HG03045 (cell line): ENCODE measurements around the gene SPOCK2.

Source experiments
- ATAC-seq: cut with Tn5 transposase; IDR thresholded peaks from one replicate; pipeline ENCODE4 v1.9.1; 2021; ENCODE audit warnings: mild to moderate bottlenecking, moderate library complexity; ENCODE audit not compliant: unreplicated experiment

SPOCK2 gene

DNA sequence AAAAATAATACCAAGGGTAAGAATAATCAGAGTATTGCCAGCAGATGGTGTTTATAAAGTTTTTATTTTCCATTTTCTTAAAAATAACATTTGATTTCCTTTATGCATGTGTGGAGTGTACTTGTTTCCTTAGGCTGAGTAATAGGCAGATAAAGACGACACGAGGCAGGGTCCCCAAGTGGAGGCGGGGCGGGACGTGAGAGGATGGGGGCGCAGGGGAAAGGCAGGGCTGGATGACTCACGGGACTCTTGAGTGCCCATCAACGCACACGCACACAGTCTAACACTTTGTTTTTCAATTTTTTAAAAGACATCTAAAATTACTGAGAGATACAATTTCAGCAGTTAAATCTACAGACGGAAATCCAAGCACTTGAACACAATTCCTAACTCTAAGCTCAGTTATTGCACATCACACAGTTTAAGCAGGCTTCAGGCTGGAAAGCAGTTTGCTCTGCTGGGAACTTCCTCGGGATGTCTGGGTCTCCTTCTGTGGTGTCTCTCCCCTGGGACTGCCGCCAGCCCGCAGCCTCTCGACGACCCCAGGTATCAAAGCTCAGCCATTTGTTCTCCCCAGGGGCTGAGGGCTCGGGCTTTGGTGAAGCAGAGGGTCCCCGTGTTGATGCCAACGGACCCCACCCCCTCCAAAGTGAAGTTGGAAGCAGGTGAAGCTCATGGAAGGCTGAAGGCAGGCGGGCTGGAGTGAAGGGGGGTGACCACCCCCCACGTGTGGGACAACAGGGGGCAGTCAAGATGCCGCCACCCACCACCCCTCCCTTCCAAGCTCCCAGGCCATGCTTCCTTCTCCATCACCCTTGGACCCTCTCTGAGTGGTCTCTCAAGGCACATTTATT, 29.1 kb downstream of the SPOCK2 start:
- no peak for ATAC-seq

DNA sequence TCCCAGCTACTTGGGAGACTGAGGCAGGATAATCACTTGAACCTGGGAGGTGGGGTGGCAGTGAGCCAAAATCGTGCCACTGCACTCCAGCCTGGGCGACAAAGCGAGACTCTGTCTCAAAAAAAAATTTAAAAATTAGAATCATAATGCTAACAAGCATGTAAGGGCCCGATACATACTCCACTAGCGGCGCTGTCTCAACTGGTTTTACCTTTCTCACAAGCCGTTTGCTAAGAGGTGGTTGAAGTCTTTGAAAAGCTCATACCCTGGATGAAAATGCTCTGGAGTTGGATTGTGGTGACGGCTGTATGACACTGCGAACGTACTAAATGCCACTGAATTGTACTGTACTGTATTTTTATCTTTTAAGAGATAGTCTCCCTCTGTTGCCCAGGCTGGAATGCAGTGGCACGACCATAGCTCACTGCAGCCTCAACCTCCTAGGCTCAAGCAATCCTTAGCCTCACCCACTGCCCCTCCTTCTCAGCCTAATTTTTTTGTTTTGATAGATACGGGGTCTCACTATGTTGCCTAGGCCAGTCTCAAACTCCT, 29.9 kb downstream of the SPOCK2 start:
- no peak for ATAC-seq

DNA sequence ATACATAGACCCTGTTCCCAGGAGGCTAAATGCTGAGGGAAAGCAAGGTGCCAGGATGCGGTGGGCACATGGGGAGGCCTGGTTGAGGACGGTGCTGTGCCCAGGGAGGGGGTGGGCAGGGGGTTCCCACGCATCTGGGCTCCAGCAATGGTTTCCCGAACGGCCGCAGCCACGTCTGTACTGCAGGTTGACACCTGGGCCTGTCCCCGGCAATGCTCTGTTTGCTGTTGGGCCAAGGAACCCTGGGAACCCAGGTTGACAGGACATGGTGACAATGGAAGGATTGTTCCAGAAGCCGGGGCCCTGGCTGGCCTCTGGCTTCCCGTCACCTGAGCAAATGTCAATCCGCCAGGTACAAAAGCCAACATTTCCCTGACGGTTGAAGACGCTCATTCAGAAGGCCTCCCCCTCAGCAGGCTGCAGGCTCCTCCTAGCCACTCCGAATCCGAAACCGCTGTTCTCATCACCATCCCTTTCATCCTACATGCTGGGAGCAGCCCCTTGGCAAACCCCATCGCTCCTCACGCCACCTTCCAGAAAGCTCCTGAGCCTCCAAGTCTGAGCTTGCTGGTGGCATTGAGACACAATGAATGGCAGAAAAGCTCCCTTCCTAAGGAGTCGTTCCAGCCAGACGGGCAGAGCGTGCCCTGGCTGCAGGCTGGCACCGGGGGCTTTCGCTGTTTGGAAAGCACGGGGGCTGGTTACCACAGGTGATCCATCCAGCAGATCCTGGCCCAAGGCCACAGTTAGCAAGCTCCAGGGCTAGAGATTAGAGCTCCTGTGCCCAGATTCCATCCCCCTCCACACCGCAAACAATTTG, 31.2 kb downstream of the SPOCK2 start:
- ATAC-seq = no peak

DNA sequence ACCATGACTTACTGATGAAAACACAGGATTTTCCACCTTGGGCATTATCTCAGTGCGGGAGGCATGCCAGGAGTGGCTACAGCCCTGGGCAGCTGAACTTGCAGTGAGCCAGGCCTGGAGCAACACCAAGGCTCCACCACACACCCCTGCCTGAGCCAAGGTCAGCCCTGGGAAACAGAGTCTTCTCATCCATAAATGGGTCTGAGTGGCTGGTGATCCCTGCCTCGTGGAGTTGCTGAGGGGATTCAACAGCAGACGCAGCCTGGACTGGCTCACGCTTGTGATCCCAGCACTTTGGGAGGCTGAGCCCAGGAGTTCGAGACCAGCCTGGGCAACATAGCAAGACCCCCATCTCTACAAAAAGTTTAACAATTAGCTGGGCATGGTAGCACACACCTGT, 32.2 kb downstream of the SPOCK2 start:
- ATAC-seq = no peak

DNA sequence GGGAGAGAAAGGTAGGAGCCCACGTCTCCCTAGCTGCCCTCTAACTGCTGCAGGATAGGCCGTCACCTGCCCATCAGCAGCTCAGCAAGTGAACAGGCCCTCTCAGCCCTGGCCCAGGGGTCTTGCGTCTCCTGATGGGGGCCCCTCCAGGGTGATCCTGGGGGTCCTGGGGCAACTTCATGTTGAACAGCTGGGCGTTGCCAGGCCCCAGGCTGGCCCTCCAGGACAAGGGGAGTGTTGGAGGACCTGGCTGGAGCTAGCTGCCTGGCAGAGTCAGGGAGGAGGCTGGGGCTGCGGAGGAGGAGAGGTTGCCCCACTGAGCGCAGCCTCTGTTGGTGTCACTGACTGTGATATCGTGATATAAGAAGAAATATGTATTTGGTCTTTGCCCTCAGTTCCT, 34.7 kb downstream of the SPOCK2 start:
- no peak for ATAC-seq

DNA sequence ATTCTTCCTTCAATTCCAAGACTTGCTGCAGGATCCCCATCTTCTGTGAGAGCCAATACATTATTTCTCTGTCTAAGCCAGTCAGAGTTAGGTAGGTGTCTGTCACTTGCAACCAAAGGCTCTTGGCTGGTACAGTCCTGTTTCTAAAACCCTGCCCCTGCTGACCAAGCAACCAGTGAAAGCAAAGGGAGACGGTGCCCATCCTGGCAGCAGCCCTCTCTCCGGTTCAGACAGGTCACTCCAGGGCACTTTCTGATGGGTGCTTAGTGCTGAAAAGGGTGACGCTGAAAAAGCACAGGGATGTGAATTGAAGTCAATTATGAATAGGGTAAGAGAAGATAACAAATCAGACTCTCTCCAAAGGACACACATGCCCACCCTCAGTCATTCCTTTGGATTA, 37.5 kb downstream of the SPOCK2 start:
- ATAC-seq = no peak

DNA sequence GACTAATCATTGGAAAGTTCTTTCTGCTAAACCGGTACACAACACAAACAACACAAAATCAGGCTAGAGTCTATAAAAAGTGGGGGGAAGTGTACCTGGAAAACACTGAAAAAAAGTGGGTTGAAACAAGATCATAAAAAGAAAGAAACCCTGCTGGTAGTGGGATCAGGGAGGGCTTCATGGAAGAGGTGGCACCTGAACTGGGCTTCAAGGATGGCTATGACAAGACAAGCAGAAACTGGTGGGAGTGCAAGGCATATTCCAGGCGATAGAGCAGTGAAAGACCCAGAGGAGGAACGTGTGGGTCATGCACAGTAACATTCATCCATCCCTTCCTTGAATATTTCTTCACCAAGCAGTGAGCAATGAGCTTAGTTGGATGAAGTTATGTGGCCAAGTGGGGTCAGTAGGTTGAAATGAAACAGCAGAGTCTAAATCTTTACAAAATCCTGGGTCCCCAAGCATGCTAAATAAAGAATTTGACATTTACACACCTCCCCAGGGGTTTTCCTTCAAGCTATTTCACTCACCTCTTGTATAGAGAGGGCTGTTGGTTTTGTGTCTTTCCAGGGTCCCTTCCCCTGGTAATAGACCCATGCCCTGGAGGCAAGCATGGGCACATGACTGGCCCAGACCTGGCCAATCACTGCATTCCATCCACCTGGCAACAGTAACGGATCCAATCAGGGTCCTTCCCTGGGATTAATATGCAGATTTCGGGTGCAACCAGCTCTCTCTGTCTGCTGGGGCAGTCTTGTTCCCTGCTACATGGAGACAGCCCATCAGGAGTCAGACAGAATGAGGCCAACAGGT, 38.2 kb downstream of the SPOCK2 start:
- ATAC-seq = no peak

DNA sequence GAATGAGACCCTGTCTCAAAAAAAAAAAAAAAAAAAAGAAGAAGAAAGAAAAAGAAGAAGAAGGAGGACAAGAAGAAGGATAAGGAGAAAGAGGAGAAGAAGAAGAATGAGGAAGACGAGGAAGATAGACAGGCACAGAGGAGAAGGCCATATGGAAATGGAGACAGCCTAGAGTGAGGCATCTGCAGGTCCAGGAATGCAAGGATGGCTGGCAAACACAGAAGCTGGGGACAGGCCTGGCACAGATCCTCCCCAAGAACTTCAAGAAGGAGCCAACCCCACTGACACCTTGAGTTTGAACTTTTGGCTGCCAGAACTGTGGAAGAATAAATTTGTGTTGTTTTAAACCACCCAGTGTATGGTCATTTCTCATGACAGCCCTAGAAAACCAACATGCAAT, 38.9 kb downstream of the SPOCK2 start:
- no peak for ATAC-seq

DNA sequence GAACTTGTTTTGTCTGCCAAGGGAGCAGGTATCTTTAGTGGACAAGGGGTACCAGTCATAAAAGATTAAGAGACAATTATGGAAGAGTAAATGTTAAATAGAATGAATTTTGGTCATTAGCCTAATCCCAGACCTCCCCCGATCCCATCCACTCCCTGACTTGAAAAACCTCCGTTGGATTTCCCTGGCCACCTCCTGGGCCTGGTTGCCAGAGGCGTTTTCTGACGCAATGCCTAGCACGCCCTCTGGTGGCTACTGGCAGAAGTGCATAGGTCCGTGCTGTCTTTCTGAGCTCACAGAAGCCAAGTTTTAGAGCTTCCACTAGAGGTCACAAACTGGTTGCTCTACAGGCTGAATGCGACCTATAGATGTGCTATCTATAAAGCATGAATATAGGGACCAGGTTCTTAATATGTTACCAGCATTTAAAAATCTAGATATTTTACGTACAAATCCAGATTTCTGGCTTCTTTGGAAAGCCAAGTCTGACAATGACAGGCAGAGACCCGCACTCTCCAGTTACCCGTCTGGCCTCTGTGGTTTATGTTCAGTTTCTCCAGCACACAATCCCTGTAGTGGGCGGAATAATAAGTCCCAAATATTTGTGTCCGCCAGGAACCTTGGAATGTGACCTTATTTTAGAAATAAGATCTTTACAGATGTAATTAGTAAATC, 39.8 kb downstream of the SPOCK2 start:
- ATAC-seq = no peak

DNA sequence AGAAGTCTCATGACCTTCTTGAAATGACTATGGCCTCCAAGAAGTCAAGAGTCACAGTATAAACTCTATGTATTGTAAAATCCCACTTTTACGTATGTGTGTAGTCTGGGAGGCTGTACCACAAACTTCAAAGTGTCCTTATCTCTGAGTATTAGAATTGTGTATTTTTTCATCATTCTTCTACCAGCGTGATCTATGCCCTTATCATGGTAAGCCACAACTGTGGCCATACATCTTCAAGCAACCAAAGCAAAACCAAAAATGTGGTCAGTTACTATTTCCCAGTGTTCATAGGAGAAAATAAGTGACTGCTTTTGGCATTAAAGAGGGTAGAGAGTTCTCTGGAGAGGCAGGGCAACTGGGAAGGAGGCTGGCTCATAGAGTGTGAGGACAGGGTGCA, 42.8 kb downstream of the SPOCK2 start:
- ATAC-seq = no peak

DNA sequence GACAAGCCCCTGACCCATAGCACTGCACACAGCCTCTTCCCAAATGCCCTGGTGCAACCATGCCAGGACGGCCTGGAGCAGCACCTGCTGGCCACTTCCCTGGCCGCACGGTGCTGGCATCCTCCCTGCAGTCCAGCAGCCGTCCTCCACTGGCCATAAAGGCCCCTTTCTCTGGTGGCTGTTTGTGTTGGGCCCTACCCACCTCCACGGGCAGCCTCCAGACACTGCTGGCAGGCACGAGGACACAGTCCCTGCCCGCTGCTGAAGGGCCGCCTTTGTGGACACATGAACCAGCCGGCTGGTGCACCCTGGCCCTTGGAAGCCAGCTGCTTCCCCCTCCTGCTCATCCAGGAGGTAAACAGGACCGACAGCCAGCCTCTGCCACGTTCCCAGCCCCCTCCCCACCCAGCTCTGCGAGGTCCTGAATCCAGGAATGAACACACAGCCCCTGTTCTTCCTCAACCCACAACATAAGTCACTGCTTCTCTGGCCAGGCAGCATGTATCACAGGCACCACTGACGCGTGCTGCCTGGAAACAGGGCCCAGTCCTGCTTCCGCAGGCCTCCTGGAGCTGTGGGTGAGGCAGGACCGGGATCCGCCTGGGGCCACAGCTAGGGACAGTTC, 43.8 kb downstream of the SPOCK2 start:
- ATAC-seq = no peak

DNA sequence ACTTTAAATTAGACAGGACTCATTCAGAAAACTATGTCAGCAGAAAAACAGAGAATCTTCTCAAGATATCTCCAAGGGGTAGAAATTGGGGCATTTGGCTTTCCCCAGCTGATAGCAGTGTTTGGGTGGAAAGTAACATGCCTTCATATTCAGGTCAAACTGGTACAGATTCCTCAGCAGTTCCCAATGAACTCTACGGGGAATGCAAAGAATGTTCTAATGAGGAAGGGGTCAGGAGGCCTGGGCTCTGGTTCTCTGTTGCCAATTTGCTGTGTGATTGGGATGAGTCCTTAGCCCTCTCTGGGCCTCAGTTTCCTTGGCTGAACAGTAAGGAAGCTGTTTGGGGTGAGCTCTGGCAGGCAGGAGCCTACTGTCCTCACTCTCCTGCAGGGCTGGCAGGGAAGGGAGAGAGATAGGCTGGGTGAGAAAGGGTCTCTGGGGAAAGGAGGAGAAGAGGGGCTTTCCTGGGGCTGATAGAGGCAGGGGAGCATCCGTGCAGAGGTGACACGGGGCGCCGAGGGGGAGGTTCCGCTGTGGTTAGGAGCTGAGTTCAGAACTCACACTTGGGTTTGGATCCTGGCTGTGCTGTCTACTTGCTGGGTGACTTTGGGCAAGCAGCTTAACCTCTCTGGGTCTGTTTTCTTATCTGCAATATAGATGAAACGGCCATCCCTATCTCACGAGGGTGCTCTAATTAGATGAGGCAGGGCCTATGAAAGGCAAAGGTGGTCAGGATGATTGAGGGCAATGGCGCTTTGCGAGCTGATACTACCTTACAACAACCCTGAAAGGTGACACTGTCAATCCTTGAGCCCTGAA, 45.1 kb downstream of the SPOCK2 start:
- ATAC-seq = no peak

DNA sequence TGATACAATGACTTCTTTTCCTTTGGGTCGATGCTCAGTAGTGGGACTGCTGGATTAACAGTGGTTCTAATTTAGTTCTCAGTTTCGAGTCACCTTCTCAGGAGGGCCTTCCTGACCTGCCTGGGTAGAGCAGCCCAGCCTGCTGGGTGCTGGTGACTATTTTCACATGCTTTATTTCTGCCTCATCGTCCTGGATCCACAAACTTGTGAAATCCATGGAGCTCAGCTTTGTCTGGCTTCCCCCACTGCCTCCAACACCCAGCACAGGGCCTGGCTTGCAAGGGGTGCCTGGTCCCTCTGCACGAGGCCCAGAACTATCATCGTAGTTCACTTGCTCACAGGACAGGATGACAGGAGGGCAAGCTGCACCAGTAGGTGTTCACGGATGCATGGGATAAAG, 46.9 kb downstream of the SPOCK2 start:
- no peak for ATAC-seq

DNA sequence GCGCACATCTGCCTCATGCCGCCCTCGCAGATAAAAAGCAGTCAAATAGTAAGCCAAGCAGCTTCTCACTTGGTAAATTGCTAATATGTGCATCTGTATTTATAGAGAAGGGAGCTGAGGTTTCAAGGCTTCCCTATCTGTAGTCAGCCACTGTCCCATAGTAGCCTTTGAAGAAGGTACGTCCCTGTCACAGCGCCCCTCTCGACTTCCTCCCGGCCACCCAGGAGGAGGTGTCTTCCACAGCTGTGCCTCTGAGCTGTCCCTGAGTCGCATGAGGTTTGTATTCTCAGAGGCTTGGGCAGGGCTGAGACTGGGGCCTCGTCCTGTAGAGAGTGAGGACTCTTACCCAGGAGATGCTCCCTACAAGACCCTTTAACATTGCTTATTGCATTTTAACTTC, 49.0 kb downstream of the SPOCK2 start:
- no peak for ATAC-seq

DNA sequence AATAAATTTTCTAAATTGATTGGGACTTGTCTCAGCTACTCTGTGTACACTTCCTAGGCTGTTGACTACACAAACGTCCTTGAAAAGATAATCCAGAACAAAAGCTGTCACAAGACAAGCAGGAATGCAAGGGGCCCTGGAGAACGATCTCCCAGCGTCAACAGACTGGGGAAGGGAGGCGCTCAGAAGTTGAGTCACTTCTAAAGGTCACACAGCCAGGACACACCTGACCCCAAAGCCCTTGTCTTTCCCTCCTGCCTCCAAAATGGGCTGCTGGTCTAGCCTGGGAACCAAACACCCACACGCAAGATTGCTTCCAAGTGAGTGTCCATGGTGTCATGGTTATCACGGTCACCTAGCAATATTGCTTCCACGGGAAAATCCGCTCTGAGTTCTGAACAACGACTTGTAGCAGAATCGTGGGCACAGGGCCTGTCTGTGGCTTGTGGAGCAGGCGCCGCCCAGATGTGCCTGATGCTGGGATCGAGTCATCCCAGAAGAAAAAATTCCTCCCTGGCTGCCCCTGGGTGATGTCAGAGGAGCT, 49.8 kb downstream of the SPOCK2 start:
- ATAC-seq = no peak

DNA sequence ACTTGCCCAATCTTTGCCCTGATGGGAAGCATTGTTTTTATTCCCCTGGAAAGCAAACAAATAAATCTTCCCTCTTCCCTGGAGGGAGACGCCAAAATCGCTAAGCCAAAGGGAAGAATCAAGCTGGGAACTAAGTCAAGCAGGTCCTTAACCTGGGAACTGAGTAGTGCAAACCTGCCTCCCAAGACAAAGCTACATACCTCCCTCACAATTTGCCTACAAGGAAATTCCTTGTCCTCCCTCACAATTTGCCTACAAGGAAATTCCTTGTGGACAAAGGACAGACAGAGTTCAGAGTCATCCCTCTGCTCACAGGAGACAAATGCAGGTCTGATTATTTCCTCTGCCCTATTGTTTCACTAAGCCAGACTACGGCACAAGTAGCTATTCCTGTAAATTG, 50.5 kb downstream of the SPOCK2 start:
- ATAC-seq = no peak

DNA sequence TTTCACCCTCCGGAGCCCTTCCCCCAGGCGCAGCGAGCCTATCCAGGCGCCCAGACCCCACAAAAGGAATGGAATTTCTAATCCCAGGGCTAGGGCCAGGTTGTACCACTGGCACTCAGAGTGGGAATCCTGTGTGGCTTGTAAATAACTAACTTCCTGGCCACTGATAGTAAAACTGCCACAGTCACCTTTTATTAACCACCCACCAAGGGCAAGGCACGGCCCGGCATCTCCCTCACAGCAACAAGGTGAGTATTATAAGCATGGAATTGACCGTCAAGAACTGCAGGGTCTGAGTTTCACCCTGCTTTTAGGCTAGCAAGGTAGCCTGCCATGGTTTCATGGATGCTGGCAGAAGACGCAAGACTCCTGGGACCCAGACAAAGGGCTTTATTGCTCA, 51.1 kb downstream of the SPOCK2 start:
- no peak for ATAC-seq

DNA sequence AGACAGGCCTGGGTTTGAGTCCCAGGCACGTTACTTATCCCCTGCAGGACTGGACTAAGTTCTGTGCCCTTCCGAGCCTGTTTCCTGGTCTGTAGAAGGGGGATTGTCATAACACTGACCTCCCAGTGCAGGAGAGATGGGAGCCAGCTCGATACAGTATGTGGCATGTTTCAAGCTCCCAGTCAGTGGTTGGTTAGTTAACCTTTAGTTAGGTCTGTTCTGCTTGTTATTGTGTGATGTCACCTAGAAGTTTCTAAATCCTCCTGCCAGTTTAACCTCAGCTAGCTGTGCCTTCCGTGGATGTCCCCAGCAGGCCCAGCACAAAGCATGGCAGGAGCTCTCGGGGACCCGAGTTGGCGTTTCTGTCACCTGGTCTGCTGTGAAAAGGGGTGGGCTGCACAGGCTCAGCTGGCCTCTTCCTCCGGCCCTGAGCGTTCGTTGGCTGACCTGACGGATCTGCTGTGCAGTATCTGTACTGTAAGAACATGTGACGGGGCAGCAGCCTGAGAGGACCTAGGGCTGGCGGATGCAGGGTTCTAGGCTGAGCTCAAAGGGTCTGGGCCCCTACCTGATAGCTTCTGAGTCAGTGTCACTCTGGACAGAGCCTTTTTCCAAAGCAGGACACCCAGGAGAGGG, 53.0 kb downstream of the SPOCK2 start:
- no peak for ATAC-seq

DNA sequence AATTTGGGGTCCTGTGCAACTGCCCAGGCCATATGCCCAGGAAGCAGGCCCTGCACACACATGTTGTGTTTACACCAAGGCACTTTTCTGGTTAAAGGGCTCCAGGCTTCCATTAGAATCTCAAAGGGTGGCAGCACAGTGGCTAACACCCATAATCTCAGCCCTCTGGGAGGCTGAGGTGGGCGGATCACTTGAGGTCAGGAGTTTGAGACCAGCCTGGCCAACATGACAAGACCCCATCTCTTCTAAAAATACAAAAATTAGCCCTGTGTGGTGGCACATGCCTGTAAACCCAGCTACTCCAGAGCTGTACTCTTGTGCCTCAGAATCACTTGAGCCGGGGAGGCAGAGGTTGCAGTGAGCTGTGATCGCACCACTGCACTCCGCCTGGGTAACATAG, 53.6 kb downstream of the SPOCK2 start:
- no peak for ATAC-seq
